ENCODE data around the gene MC1R. TPM values are rescaled to one million over a fixed set of nuclear protein-coding genes. Genes with fewer than 3 reads are reported as not detected.
A peak's percentile ranks its signal among the peaks of the same experiment; 100 is the strongest.

Gene MC1R
- total and polyA plus RNA-seq, 2 of the 8 experiments (the other 6 are each of a cell fraction or from before 2014, with no cell fraction given): 2.2 to 2.9 TPM

GRCh38 chr16:89895482-89896250, 23.0 kb upstream of the MC1R start:
- H2AFZ ChIP-seq (ENCODE audit: low read length): no peak overlapping the region
- no peak overlapping the region for H3K14ac ChIP-seq (ENCODE audit: insufficient read length)
- H3K23me2 ChIP-seq (ENCODE audit: low read depth, low read length): no peaks in the 10 kb centered on the region
- no peak overlapping the region for H3K18ac ChIP-seq (ENCODE audit: extremely low read depth, low read length)
- peaks cover 5 to 34% (median 23%) of the 10 kb centered on the region in 4 experiments; a peak in 7 of 8 replicates for H3K36me3 ChIP-seq (ENCODE audit: control insufficient read depth in 2 of 4, insufficient read depth in 4 of 4, low read length in 3 of 4)
- ChIA-PET CTCF (ENCODE audit: partially characterized antibody) (interaction anchor here (0.5 to 4.9 kb wide), 3 partner anchors 14 to 190 kb away, joined by 3 to 41 read pairs (median 3); no protein-coding TSS in a partner anchor), POLR2A (ENCODE audit: partially characterized antibody) (interaction anchor here (0.6 to 1.7 kb wide), 4 partner anchors 15 to 25 kb away, joined by 3 to 6 read pairs (median 4); partner anchors contain the start of gene TCF25)
- H2AK5ac ChIP-seq (ENCODE audit: low read depth, low read length): no peak overlapping the region
- peaks cover 5 to 18% of the 10 kb centered on the region in 2 experiments for H4K20me1 ChIP-seq (replicated peaks in 1 of 2; ENCODE audit: control insufficient read depth in 1 of 2, insufficient read depth in 2 of 2, low read length in 2 of 2)
- WGBS, 2 experiments (ENCODE audit: extremely low coverage in 1 of 2, insufficient coverage in 1 of 2, insufficient read length in 1 of 2, insufficient replicate concordance in 2 of 2, low coverage in 1 of 2, low lambda C conversion rate in 2 of 2, missing lambda C conversion rate in 1 of 2): 94% methylated on average over 26 of the region's 26 CpGs; no CpG with 5 or more reads in 1 of the 2 experiments
- H3K9me3 ChIP-seq (ENCODE audit: insufficient read depth in 2 of 2, low read depth in 1 of 2, low read length in 1 of 2): no peaks in the 10 kb centered on the region
- no peak overlapping the region for H3K4me2 ChIP-seq (ENCODE audit: insufficient read depth in 1 of 2, low read depth in 2 of 2, low read length in 2 of 2)
- 0 out of 2 replicates have a peak overlapping the region, but pooled peaks have one; percentile 17 for H2BK12ac ChIP-seq (ENCODE audit: low read depth, low read length)
- H4K5ac ChIP-seq (ENCODE audit: insufficient read length, low read depth, low read length): no peak overlapping the region
- no peak overlapping the region for H4K91ac ChIP-seq (replicated peaks; ENCODE audit: insufficient read length, low read length)
- no peak overlapping the region for H2BK120ac ChIP-seq (replicated peaks; ENCODE audit: low read depth, low read length)
- no peak for TF ChIP-seq PHF8 (conservative IDR thresholded peaks at IDR 0.05; ENCODE audit: low read depth, low read length)
- no peak for TF ChIP-seq TAF7 (optimal IDR thresholded peaks at IDR 0.05; ENCODE audit: borderline replicate concordance, low read depth, low read length)
- no peak for TF ChIP-seq SRF (IDR thresholded peaks at IDR 0.05; ENCODE audit: low read depth, low read length)
- no peak for TF ChIP-seq TEAD4 (IDR thresholded peaks at IDR 0.05; ENCODE audit: low read depth, low read length)
- no peak for TF ChIP-seq GABPA (IDR thresholded peaks at IDR 0.05; ENCODE audit: borderline replicate concordance, insufficient read depth, low read length)
- no peak for TF ChIP-seq CTCF (IDR thresholded peaks at IDR 0.05; ENCODE audit: control extremely low read depth in 1 of 3, insufficient read depth in 1 of 3, low read depth in 1 of 3, low read length in 3 of 3)
- TF ChIP-seq RXRA (IDR thresholded peaks at IDR 0.05; ENCODE audit: insufficient read depth, low read depth, low read length): no peak
- no peak for TF ChIP-seq BACH1 (IDR thresholded peaks at IDR 0.05; ENCODE audit: low read length)
- H3K4me1 ChIP-seq (replicated peaks in 1 of 4; ENCODE audit: control insufficient read depth in 3 of 4, insufficient read depth in 4 of 4, low read length in 3 of 4): no peaks in the 10 kb centered on the region
- no peaks in the 10 kb centered on the region for H3K27me3 ChIP-seq (replicated peaks in 1 of 4; ENCODE audit: control insufficient read depth in 3 of 4, extremely low read depth in 1 of 4, insufficient read depth in 3 of 4, low read length in 3 of 4)
- H3K23ac ChIP-seq (ENCODE audit: insufficient read length): no peak overlapping the region
- no peak overlapping the region for H2BK15ac ChIP-seq (ENCODE audit: low read length)
- H3K4me3 ChIP-seq (ENCODE audit: extremely low read depth in 1 of 4, insufficient read depth in 2 of 4, low read depth in 3 of 4, low read length in 4 of 4): no peak overlapping the region
- no peak overlapping the region for H3K27ac ChIP-seq (ENCODE audit: low read depth, low read length)
- H4K8ac ChIP-seq (ENCODE audit: extremely low read depth, insufficient read depth, low read length): no peak overlapping the region
- H2BK5ac ChIP-seq (ENCODE audit: low read depth, low read length): peak overlapping the region; percentile 16; the same call in 1 of the 2 replicates
- no peak for FAIRE-seq
- H2BK20ac ChIP-seq (ENCODE audit: low read length): no peak overlapping the region
- H3K9ac ChIP-seq (replicated peaks in 1 of 4; ENCODE audit: extremely low read depth in 1 of 4, low read depth in 3 of 4, low read length in 3 of 4): no peak overlapping the region
- no peaks in the 10 kb centered on the region for H3K79me2 ChIP-seq (ENCODE audit: control insufficient read depth in 1 of 2, insufficient read depth in 2 of 2, low read length in 2 of 2)
- DNase-seq (ENCODE audit: low read depth in 1 of 2, low spot score in 2 of 2): no peak
- no peak overlapping the region for H3K4ac ChIP-seq (replicated peaks; ENCODE audit: insufficient read length, low read depth, low read length)
- H3K79me1 ChIP-seq (ENCODE audit: low read depth, low read length): peaks cover 2% of the 10 kb centered on the region; the same call in 1 of the 2 replicates
- no peak overlapping the region for H3K56ac ChIP-seq (replicated peaks; ENCODE audit: insufficient read length, low read depth, low read length)
